Measurements from ENCODE around the gene RETSAT. TPM values are rescaled to one million over a fixed set of nuclear protein-coding genes. Genes with fewer than 3 reads are reported as not detected.
"Not testable (repeated sequence)": the region's sequence is repeated elsewhere in the genome, so short reads cannot be mapped to it uniquely, and the experiment has no call there.

Gene RETSAT
- 86.4 TPM for total RNA-seq

DNA sequence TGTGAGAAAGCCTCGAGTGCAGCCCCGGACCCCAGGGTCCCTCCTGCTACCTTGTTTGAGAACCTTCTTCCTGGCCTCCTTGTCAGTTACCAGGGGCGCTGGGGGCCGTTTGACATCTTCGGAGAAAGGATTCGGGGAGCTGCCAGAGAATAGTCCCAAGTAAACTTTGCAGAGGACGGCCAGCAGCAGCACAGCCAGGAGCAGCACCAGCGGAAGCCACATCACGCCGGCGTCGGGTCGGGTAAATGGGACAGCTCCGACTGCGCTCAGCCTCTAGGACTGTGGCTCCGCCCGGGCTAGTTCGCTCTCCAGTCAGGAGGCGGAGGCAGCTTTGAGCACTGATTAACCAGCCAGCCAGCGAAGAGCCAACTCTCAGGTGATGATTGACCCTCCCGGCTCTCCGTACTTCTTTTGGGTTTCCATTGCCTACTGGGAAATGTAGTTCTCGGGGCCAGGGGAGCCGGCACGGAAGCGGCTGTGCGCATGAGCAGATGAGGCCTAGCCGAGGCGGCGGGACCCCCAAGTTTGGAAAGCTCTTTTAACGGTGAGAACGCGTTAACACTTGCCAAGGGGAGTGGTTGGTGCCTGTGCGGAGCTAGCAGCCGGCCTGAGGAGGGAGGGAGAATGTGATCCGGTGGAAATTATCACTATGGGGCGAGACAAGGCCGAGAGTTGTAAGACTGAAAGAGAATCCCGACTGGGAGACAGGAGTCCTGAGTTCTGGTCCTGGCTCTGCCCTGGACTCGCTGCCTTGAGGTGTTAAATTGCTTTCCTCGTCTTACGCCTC, at the start of gene RETSAT, which contains the start of gene ELMOD3:
Gene RETSAT, minus strand, starts transcription at position 243 of the 787 bp plus-strand sequence. Its CDS starts 21 bp downstream, at position 222.
Gene ELMOD3, plus strand, starts transcription at position 484 of the 787 bp plus-strand sequence. CDS start 2,430 bp downstream, outside the sequence.
- DNase-seq (ENCODE audit: low spot score): peak; percentile 100

DNA sequence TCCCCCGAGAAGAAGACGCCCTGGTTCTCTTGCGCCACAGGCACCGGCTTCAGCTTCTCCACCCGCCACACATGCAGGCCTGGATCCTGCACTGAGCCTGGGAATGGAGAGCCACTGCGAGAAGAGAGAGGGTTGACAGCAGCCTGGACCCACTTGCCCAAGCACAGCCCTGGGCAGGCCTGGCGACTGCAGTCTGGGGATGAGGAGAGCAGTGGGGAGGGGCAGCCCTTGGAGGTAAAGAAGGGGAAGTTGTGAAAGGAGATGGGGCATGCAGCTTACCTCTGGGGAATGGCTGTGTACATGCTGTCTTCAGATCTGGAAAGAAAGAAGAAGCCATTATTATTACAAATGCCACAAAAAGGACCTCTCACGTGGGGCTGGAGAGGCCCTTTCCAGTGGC, 47.5 kb upstream of the RETSAT start:
- DNase-seq (ENCODE audit: low spot score): no peak

DNA sequence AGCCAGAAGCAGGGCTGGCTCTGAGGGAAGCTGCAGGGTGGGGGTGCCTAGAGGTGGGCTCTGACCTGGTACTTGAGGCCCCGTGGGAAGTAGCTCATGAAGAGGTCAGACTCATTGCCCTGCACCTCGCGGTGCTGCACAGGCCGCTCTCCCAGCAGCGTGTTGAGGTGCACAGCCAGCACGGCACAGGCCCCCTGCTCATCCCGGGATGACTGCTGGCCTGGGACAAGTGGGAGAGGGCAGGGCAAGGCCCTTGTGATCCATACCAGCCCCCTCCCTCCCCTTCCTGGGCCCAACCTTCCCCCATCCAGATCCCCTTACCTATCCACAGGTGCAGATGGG, 47.1 kb upstream of the RETSAT start:
- DNase-seq (ENCODE audit: low spot score): no peak

DNA sequence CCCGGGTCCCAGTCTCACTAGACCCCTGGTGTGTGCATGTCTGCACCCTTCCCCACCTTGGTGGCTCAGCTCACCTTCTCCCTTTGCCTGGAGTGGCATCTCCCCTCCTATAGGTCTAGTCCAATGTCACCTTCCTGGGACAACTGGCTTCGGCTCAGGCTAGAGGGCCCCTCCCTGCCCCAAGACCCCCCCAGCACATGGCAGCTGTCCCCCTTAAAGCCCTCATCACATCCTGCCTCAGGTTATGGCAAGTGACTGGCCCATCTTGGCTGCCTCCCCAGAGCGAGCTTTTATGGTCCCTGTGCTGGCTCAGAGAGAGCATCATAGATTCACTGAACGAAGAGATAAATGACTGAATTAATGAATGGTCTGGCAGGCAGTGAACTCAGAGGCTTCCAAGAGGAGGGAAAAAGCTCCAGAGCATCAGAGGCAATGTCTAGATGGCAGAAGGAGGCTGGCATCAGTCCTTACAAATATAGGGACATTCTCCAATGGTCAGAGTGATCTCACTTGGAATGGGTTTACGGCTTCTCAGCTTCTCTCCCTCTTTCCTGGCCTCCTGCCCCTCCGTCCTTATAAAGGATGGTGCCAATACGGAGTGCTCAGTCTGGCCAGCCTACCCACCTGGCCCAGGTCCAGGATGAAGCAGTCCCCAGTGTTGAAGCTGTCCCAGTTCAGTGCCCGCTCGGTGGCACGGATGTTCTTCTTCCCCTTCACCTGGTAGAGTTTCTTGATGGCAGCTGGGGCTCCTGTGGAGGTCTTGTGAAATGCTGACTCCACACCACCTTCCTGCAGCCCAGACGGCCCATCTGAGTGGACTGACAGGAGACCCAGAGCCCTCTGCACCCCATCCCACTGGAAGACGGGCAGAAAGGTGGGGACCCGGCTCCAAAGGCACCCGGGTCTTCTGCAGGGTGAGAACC, 46.5 kb upstream of the RETSAT start:
- DNase-seq (ENCODE audit: low spot score): no peak

DNA sequence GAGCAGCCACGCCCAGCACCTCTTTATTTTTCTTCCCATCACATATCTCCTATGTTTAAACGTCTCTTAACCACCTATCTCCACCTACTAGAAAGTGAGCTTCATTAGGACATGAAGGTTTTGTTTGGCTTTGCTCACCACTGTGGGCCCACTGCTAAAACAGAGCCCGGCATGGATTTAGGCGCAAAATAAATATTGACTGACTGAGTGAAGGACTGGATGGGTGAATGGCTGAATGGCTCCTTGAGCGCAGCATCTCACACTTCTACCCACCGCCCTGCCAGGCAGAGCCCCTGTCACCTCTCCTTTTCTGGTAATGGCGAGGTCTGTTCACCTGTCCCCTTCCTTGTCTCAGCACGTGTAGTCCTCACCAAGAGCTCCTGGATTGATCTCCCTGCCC, 45.7 kb upstream of the RETSAT start:
- DNase-seq (ENCODE audit: low spot score): no peak

DNA sequence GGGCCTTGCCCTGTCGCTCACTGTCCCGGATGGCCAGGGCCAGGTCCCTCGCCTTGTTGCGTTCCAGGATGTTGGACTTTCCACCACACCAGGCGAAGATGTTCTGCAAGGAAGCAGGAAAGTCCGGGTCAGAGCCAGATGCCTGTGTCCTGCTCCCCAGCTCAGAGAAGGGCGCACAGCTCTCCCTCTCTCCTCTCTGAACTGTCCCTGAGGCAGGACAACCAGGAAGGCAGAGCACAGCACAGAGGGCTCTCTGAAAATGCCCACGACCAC, 44.8 kb upstream of the RETSAT start:
- DNase-seq (ENCODE audit: low spot score): no peak

DNA sequence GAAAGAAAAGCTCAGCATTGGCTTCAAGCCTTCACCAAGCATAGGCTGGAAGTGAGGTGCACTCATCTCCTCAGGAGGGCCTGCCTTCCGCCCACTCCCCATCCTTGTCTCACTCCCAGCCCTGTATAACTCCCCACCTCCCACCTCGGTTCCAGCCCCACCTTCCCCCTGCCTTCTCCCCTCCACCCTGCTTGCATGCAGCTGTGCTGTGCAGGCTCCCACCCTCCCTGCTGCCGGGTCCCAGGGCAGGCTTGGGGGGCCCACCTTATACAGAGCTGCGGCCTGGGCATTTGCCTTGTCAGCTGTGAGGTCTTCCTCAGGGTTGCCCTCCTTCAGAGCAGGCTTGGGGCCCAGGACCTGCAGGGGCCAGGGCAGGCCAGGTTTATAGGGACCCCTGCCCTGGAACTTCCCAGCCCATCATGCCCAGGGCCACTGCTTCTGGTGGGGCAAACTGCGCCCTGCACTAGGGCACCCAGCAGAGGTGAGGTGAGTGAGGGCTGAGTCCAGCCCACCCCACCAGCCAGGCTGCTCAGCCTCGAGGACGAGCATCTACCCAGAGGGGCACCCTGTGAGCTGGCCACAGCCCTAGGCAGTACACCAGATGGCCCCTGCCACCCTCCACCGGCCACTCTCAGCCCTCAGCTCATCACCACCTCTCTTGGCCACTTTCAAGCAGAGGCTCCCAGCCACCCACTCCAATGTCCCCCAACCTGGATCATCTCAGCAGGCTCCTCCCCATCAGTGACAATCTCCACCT, 44.3 kb upstream of the RETSAT start:
- no peak for DNase-seq (ENCODE audit: low spot score)

DNA sequence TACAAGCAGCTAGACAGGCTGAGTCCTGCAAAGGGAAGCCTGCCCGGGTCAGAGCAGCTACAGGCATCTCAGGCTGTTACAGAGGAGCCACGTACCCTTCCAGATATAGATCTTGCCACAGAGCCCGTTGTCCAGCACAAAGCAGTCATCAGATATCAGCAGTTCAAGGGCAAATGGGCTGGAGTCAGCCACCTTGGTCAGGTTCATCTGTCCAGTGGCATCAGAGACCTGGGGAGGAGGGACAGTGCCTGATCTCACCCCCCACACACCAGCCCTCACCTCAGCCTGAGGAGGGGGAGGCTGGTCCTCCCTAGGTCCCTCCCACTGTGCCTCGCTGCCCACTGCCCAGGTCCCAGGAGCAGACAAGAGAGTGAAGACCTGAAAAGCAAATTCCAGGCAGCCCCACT, 43.6 kb upstream of the RETSAT start:
- no peak for DNase-seq (ENCODE audit: low spot score)

DNA sequence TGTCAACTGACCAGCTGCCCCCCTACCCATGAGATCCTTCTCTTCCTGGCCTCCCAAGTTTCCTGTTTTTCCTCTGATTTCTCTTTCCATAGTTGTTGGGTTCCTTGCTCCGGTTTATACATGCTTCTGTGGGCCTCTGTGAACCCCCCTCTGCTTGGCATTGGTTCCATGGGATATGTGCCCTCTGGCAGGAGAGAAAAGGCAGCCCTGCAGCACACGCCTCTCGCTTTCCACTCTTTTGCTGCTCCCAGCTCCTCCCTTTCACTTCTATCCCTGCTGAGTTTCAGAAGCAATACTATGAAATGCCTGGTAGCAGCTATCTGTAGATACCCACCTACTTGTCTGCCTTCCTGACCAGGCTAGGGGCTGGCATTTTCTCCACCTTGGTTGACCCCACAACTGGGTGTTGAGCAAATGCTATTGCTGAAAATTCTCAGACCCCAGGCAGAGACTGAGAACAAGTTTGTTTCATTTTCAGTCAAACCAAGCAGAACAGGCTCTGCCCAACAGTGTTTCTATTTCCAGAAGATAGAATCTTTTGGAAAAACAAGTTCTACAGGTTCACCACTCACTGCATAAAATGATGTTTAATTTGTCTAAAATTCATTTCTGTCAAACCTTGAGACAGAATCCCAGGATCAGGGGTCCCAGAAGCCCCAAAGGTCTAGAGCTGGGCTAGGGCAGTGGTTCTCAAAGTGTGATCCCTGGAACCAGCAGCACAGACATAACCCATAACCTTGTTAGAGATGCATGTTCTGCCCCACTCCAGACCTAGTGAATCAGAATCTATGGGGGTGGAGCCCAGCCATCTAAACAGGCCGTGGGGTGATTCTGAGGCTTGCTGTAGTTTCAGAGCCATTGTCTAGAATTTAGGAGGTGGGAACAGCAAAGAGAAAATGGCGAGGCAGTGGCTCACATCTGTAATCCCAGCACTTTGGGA, 42.5 kb upstream of the RETSAT start:
- DNase-seq (ENCODE audit: low spot score): no peak

DNA sequence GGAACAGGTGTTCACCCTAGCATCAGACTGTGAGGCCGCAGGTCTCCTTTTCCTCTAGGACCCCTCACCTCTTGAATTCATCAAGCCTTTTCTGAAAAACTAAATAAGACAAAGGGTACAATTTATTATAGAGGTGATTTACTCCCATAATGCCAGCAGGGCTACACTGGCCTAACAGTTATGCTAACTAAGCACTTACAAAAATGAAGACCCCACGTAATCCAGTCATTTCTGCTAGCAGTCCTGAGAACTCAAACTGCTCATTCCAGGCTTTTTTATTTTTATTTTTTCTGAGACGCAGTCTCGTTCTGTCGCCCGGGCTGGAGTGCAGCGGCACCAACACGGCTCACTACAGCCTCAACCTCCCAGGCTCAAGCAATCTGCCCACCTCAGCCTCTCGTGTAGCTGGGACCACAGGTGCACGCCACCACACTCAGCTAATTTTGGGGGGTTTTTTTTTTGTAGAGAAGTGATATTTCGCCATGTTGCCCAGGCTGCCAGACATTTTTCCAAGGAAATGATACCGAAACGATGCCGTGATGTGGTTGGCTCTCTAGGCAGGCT, 41.7 kb upstream of the RETSAT start:
- no peak for DNase-seq (ENCODE audit: low spot score)

DNA sequence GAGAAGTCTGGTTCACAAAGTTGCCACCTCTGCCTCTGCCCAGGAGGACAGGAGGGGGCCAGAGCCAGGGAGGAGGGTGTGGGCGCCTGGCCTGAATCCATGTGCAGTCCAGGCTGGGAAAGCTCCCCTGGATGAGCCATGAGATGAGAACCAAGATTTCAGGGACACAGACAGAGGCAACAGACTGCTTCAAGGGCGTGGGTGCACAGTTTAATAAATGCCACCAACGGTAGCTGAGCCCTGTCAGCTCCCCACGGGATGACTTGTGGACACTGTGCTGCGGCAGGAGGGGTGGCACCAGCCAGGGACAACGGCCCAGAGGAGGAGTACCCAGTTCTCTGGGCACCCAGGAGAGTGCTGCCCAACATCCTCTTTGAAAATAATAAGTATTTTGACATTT, 40.6 kb upstream of the RETSAT start:
- no peak for DNase-seq (ENCODE audit: low spot score)

DNA sequence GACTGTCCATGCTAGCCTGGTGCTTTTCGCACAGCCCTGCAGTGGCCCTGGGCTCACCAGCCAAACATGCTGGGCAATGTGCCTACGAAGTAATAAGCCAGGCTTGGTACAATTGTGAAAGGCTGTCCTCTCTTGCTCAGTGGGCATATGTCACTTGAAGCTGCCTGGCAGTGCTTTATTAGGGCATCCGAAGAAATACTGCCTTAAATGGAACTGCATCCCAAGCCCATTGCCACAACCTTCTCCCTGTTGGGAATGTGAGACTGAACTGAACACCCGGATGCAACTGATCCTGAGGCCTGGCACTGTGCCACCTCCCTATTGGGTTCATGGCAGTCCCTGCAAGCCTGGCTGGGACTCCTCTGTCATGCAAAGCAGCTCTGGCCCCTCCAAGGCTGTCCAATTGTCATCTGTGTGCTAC, 39.9 kb upstream of the RETSAT start:
- no peak for DNase-seq (ENCODE audit: low spot score)

DNA sequence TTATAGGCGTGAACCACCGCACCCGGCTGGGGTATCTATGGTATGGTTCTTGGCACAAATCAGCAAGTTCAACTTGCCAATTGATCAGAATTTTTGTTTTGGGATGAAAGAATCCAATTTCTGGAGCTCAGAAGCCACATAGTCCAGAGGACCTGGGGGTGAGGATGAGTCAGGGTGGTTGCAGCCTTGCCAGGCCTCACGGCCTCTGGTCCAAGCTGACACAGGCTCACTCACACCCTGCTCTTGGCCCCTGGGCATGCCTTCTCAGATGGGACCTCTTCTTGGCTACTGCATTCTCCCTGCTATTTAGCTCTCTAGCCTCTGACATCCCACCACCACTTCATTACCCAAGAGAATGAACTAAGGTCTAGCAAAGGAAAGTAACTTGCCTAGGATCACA, 39.5 kb upstream of the RETSAT start:
- no peak for DNase-seq (ENCODE audit: low spot score)

DNA sequence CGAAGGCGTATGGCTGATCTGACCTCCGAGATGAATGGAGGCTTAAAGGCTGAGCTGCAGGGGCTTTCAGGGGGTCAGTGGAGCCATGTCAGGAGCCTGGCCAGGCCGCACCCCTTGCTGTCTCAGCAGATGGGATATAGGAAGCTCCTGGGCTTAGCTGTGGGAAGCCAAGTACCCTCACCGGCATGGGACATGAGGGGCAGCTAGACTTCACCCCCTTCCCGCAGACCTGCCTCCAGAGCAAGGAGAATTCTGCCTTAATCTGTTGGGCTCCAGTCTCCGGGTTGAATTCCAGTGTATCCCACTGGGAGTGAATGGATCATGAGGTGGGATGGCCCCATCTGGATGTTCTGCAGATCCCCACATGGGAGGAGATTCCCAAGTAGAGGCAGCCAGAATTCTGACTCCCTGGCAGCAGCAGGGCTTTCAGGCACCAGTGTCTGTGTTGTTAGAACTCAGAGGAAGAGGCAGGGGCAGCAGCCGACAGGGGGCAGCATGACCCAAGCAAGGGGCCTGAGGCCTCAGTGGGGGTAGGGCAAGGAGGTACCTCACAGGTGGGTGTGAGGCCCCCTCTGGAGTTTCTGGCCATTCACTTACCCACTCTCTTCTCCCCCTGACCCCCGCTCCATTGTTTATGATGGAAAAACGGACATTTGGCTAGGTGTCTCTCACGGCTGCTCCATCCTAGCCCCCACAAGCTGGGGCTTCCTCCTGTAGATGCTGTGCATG, 36.8 kb upstream of the RETSAT start:
- DNase-seq (ENCODE audit: low spot score): peak; percentile 65

DNA sequence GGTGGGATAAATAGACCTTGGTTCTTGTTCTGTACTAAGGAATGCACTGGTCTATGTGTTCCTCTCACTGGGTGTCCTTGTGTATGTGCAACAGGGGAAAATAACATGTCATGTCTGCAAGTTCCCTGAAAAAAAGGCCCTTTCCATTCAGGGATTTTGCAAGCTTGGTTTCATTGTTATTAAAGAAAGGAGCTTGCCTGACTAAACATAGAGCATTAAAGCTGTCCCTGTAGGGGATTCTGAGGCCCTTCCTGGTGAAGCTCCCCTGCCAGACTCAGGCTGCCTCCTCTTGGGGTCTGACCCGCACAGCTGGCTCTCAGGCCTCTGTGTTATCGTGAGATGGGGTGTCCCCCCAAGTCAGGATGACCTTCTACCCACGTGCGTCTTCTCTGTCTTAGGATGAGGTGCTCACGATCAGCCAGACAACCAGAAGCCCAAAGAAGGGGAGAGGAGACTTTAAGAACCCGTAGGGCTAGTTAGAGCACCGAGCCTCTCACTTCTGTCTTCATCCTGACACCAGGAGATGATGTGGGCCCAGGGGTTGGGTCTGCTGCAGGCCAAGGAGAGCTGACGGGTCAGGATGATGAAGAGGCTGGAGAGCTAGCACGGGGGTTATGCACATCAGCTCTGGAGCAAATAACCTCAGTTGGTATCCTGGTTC, 34.7 kb upstream of the RETSAT start:
- no peak for DNase-seq (ENCODE audit: low spot score)

DNA sequence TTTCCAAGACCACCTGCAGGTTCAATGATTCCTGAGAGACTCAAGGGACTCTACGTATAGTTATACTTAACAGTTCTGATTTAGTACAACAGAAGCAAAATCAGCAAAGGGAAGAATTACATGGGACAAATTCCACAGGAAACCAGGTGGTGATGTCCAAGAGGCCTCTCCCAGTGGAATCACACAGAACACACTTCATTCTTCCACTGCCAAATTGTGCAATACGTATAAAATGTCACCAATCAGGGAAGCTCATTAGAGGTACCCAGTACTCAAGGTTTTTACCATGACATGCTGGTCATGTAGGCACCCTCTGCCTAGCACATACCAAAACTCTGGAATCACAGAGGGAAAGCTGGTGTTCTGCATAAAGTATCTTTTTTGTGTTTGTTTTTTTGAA, 33.4 kb upstream of the RETSAT start:
- DNase-seq (ENCODE audit: low spot score): no peak

DNA sequence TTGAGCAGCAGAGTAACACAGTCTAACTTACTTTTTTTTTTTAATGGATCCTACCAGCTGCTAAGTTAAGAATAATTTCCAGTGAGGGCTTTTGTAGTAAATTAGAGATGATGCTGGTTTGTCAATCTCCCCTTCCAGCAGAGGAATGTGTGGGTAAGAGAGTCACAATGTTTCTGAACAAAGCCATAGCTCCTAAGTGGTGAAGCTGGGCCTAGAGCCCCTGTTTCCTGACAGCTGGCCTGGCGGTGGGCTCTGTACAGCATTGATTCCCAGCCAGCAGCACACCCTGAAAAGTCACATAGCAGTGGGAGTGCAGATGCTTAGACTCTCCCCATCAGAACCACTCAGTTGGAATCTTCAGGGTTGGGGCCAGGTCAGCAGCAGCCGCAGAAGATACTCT, 31.4 kb upstream of the RETSAT start:
- DNase-seq (ENCODE audit: low spot score): no peak

DNA sequence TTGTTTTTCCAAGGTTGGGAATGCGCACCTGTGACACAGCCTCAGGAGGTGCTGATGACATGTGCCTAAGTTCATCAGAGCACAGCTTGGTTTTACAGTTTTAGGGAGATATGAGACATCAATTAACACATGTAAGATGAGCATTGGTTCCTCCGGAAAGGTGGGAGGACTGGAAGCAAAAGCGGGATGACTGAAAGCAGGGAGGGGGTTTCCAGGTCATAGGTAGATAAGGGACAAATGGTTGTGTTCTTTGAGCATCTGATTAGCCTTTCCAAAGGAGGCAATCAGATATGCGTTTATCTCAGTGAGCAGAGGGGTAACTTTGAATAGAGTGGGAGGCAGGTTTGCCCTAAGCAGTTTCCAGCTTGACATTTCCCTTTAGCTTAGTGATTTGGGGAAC, 29.5 kb upstream of the RETSAT start:
- no peak for DNase-seq (ENCODE audit: low spot score)

DNA sequence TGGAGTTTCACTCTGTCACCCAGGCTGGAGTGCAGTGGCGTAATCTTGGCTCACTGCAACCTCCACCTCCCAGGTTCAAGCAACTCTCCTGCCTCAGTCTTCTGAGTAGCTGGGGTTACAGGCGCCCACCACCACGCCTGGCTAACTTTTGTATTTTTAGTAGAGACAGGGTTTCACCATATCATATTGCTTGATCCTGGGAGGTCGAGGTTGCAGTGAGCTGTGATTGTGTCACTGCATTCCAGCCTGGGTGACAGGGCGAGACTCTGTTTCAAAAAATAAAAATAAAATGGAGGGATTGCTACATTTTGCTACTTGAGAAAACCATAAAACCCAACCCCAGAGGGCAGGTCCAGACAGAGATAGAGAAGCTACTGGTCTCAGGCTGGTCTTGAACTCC, 28.8 kb upstream of the RETSAT start:
- DNase-seq (ENCODE audit: low spot score): not testable (repeated sequence)

DNA sequence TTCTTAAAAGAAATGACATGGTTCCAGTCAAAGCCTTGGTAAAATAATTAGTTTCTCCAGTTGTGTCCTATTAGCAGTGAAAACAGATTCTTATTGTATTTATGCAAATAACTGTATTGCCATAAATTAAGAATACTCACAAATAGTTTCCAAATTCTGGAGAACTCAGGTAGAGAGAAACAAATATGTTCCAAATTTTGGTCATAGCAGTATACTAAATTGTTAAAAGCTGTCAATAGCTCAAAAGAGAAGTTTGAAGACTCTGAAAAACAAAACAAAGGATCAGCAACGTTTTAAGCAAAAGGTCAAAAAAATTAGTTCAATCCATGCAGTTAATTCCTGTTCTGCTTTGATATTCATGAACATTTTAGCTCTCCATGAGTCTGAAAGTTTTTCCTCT, 25.7 kb upstream of the RETSAT start:
- no peak for DNase-seq (ENCODE audit: low spot score)
